ENCODE measurements around the gene RRP1B. TPM values are rescaled to one million over a fixed set of nuclear protein-coding genes. Genes with fewer than 3 reads are reported as not detected.

Gene RRP1B
- total and polyA plus RNA-seq, 2 experiments from 2014 or later = 13.6 to 15.0 TPM

DNA sequence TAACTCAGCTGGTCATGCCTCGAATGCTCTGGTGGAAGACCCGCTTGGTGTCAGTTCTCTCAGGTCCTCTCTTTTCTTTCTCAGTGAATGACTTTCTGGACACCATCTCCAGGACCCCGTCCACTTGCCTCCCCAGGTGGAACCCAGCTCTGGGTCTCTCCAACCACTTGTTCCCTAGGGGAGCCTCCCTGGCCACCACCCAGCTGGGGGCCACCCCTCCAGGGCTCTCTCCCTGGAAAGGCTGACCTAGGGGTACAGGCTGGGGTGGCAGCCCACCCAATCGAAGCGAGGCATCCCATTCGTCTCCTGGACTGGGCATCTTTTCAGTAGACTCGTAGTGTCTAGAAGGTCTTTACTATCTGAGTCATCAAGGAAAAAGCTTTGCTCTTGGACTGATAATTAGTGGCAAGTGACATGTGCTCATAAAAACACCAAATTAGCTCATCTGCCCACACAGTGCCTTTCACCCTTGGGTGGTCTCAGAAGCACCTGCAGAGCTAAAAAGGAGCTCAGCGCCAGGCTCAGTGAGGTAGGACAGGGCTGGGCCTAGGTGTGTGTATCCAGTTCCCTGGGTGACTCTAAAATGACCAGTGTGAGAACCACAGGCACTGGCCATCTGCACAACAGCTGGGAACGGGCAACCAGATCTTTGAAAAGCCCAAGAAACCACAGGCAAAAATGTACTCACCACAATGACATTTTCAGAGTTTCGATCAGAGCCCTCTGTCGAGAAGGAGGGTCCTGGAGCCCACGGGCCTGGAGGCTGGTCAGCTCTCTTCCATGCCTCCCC, 57.2 kb downstream of the RRP1B start:
- Histone ChIP-seq H3K9me3 (ENCODE audit: low read depth) (no peaks in the 10 kb centered on the region), H3K36me3 (ENCODE audit: low read depth) (no peaks in the 10 kb centered on the region), H3K9me2 (ENCODE audit: insufficient read depth) (no peaks in the 10 kb centered on the region), H4K20me1 (ENCODE audit: insufficient read depth) (no peaks in the 10 kb centered on the region), H3K4me2 (ENCODE audit: unreplicated experiment) (no peak overlapping the region), H3K79me2 (ENCODE audit: insufficient read depth) (peaks cover 23% of the 10 kb centered on the region), H3K27me3 (replicated peaks; ENCODE audit: insufficient read depth) (no peaks in the 10 kb centered on the region), H3K4me3 (no peak overlapping the region), H3K4me1 (ENCODE audit: insufficient read depth) (peaks cover 24% of the 10 kb centered on the region), H3K27ac (no peak overlapping the region), H3F3A (ENCODE audit: insufficient read depth) (peaks cover 10% of the 10 kb centered on the region), H3K9ac (no peak overlapping the region), H2AFZ (no peak overlapping the region)
- in situ Hi-C loops (cut with MboI) = no loop called here
- peak; percentile 54 for DNase-seq
- 60 to 64% methylated on average over 12 of the region's 12 CpGs for WGBS, 2 experiments (ENCODE audit: low coverage in 1 of 2, low lambda C conversion rate in 2 of 2, missing lambda C conversion rate in 2 of 2)
- TF ChIP-seq EZH2 (IDR thresholded peaks at IDR 0.05; ENCODE audit: insufficient read depth, poor library complexity, severe bottlenecking) = no peak
- no peak for TF ChIP-seq EZH2phosphoT487 (IDR thresholded peaks at IDR 0.05; ENCODE audit: insufficient read depth, low read depth)

DNA sequence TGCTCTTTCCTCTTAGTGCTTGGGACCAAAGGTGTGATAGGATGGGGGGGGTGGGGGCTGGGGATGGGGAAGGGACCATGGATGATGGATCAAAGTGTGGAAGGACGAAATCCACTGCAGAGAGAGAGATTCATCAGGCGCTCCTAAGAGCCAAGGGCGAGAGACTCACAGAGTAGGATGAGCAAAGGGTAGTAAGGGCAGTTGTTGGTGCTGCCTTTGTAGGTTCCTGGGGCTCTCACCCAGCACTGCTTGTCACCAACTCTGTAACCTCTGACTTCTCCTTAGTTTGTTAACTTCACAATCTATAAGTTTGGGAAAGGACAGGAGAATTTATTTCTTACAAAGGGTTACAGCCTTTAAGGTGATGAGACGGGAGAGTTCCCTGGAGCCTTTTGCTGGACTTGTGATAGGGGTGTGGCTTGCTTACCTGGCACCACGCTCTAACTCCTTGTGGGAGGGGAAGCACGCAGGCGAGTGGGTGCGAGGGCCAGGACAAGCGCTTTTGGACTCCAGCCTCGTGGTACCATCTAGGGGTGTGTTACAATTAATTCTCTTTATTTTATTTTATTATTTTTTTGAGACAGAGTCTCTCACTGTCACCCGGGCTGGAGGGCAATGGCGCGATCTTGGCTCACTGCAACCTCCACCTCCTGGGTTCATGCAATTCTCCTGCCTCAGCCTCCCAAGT, 58.0 kb downstream of the RRP1B start:
- Histone ChIP-seq H3K27me3 (replicated peaks; ENCODE audit: insufficient read depth) (no peaks in the 10 kb centered on the region), H3K27ac (no peak overlapping the region), H3K9me3 (ENCODE audit: low read depth) (no peaks in the 10 kb centered on the region), H3K4me3 (no peak overlapping the region), H3K36me3 (ENCODE audit: low read depth) (no peaks in the 10 kb centered on the region), H3K79me2 (ENCODE audit: insufficient read depth) (peaks cover 30% of the 10 kb centered on the region), H3K9me2 (ENCODE audit: insufficient read depth) (no peaks in the 10 kb centered on the region), H3F3A (ENCODE audit: insufficient read depth) (peaks cover 10% of the 10 kb centered on the region), H4K20me1 (ENCODE audit: insufficient read depth) (no peaks in the 10 kb centered on the region), H3K9ac (no peak overlapping the region), H3K4me2 (ENCODE audit: unreplicated experiment) (no peak overlapping the region), H2AFZ (no peak overlapping the region), H3K4me1 (ENCODE audit: insufficient read depth) (peaks cover 18% of the 10 kb centered on the region)
- 89 to 92% methylated on average over 13 of the region's 13 CpGs for WGBS, 2 experiments (ENCODE audit: low coverage in 1 of 2, low lambda C conversion rate in 2 of 2, missing lambda C conversion rate in 2 of 2)
- no peak for DNase-seq
- TF ChIP-seq EZH2phosphoT487 (IDR thresholded peaks at IDR 0.05; ENCODE audit: insufficient read depth, low read depth) = no peak
- TF ChIP-seq EZH2 (IDR thresholded peaks at IDR 0.05; ENCODE audit: insufficient read depth, poor library complexity, severe bottlenecking) = no peak
- in situ Hi-C loops (cut with MboI) = no loop called here

DNA sequence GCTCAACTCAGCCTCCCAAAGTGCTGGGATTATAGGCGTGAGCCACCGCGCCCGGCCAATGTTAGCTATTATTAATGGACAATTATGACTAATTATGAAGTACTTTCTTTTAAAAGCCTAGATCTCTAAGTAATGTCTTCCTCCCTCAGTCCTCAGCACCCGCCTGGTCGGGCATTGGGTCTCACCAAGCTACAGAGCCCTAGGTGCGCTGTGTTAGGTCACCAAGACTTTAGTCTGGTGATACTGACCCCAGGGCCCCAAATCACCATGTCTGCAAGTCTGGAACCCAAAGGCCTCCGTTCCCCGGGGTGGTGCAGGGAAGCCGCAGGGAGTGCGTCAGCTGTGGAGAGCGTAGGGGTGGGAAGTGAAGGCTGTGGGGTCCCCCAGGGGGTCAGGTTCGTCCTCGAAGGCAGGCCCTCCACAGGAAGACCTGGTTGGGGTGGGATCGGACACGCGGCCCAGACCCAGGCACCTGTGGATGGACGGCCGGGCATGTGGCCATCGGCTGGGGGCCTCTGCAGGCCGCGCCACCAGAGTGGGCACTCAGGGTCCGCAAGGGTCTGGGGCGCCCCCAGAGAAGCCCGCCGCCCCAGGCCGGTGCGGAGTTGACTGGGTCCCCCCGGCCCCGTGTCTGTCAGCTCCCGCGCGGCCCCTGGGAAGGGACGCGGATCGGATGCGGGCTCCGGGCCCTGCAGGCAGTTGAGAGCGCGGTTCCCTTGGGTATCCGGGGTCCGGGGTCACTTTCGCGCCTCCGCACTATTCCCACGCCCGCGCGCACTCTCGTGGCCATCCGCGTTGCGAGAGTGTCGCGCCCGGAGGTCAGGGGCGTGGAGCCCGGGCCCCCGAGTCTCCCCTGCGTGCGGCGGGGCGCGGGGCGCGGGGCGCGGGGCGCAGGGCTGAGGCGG, 58.9 kb downstream of the RRP1B start:
- Histone ChIP-seq H3K27me3 (replicated peaks; ENCODE audit: insufficient read depth) (no peaks in the 10 kb centered on the region), H3K9me2 (ENCODE audit: insufficient read depth) (no peaks in the 10 kb centered on the region), H3K9me3 (ENCODE audit: low read depth) (no peaks in the 10 kb centered on the region), H2AFZ (peak overlapping the region; percentile 86), H3F3A (ENCODE audit: insufficient read depth) (peaks cover 10% of the 10 kb centered on the region), H3K36me3 (ENCODE audit: low read depth) (no peaks in the 10 kb centered on the region), H3K4me2 (ENCODE audit: unreplicated experiment) (peak overlapping the region; percentile 60), H3K27ac (no peak overlapping the region), H3K4me1 (ENCODE audit: insufficient read depth) (peaks cover 11% of the 10 kb centered on the region), H3K79me2 (ENCODE audit: insufficient read depth) (peaks cover 39% of the 10 kb centered on the region), H4K20me1 (ENCODE audit: insufficient read depth) (no peaks in the 10 kb centered on the region), H3K4me3 (peak overlapping the region; percentile 81), H3K9ac (peak overlapping the region; percentile 92)
- no peak for DNase-seq
- 32 to 35% methylated on average over 50 to 53 of the region's 70 CpGs for WGBS, 2 experiments (ENCODE audit: low coverage in 1 of 2, low lambda C conversion rate in 2 of 2, missing lambda C conversion rate in 2 of 2)
- in situ Hi-C loops (cut with MboI) = no loop called here
- no peak for TF ChIP-seq EZH2phosphoT487 (IDR thresholded peaks at IDR 0.05; ENCODE audit: insufficient read depth, low read depth)
- no peak for TF ChIP-seq EZH2 (IDR thresholded peaks at IDR 0.05; ENCODE audit: insufficient read depth, poor library complexity, severe bottlenecking)
